ENCODE data around the gene RANGAP1.
"Not testable (repeated sequence)": the region's sequence is repeated elsewhere in the genome, so short reads cannot be mapped to it uniquely, and the experiment has no call there.

Gene RANGAP1

GRCh38 chr22:41260871-41261270 lies 25.1 kb downstream of the RANGAP1 start:
- no peak for DNase-seq (ENCODE audit: low read depth)

GRCh38 chr22:41259756-41260155 lies 26.2 kb downstream of the RANGAP1 start:
- DNase-seq (ENCODE audit: low read depth): not testable (repeated sequence)

GRCh38 chr22:41257696-41258095 lies 28.3 kb downstream of the RANGAP1 start:
- no peak for DNase-seq (ENCODE audit: low read depth)

DNA sequence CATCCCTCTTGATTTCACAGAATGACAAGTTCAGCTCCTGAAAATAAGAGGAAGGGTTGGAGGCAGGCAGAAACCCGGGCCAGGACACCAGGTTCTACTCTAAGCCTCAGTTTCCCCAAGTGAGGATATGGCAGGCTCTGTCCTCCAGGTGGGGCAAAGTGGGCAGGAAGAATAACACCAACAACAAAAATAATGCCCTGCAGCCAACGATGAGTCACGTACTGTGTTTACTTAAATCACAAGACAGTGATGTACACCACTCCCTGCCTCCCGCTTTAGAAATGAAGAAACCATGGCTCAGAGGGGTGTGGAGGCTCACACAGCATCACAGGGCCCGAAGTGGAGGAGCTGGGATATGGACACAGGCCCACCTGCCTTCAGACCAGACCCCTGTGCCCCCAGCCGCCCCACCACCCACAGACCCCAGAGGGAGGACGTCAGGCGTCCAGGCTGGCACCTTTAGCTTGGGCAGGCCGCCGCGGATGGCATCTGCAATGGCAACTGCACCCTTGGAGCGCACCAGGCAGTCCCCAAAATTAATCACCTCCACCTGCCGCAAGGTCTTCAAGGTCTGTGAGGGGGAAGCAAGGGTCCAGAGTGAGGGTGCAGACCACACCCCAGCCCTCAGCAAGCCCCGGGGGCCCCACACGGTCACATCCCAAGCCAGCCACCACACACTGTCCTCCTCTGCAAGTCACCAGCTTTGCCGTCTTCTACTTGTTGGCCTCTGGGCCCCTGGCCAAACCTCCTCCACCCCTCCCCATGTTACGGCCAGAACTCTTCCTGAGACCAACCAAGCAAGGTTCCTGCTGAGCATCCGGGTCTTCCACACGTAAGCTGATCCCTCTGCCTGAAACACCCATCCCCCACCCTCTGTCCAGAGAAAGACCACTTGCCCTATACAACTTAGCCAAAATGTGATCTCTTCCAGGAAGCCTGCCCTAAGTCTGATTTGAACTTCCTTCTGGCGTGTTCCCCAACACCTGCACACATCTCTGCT lies 29.4 kb downstream of the RANGAP1 start:
- DNase-seq (ENCODE audit: low read depth): no peak

- DNase-seq (ENCODE audit: low read depth): no peak
Observed at GRCh38 chr22:41254230-41254629, 31.8 kb downstream of the RANGAP1 start.

- no peak for DNase-seq (ENCODE audit: low read depth)
Observed at GRCh38 chr22:41252365-41252764, 33.6 kb downstream of the RANGAP1 start.

- DNase-seq (ENCODE audit: low read depth): no peak
Observed at GRCh38 chr22:41250127-41250526, 35.9 kb downstream of the RANGAP1 start.

DNA sequence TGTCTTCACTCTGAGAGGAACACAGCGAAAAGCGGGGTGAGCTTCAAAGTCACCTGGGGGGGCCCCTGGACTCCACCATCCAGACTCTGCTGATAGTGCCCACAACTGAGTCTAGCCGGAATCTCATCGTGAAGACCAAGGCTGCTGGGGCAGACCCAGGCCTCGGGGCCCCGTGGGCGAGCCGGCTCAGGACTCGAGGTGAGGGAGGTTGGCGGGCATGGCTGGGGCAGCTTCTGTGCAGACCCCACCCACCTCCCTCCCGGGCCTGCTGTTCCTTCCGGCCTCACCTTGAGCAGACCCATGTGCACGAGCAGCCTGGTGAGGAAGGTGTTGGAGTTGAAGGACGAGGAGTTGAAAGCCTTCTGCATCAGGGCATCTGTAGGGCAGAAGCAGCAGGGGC lies 36.5 kb downstream of the RANGAP1 start:
- DNase-seq (ENCODE audit: low read depth): no peak

DNA sequence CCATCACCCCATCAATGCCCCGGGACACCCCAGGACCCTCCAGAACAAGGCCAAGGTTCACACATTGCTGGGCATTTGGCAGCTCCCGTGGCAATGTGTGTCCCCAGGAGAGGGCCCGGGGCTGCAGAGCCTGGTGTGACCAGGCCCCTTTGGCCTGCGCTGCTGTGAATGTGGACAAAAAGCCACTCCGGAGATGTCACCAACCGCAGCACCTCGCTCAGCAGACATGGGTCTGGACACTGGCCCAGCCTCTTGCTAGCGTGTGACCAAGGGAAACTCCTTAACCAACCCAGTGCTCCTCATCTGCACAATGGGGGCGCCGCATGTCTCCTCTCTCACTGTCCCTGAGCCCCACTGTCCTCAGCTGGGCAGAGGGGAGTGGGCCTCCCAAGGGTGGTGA lies 37.2 kb downstream of the RANGAP1 start:
- no peak for DNase-seq (ENCODE audit: low read depth)

DNA sequence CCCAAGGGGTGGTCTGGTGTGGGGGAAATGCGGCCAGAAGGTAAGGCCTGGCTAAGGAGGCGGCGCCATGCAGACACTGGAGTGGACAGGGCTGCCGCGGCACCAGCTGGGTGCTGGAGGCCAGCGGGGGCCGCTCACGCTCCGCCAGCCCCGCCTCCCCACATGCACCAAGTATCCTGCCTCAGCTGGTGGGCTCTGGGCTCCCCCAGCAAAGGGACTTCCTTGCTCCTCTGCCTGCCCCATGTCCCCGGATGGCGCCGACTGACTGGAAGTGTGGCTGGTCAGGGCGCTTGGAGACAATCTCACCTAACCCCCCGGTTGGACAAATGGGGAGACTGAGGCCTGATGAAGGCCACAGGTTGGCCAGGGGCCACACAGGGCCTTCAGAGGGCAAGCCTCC lies 37.7 kb downstream of the RANGAP1 start:
- DNase-seq (ENCODE audit: low read depth): no peak

DNA sequence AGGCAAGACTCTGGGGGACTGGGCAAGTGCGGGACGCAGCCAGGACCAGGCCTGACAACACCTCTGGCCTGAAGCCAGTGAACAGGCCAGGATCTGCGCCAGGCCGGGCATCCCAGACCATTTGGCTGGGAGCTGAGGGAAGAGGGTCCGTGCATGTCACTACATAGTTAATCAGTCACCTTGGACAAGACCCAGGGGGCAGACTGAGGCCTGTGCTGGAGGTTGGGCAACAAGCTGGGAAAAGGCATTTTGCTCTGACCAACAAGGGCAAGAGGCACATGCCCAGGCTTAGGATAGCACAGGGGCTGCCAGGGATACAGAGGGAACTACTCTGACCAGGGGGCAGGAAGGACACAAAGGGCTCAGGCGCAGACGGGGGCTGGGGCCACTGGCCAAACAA lies 38.3 kb downstream of the RANGAP1 start:
- DNase-seq (ENCODE audit: low read depth): no peak

DNA sequence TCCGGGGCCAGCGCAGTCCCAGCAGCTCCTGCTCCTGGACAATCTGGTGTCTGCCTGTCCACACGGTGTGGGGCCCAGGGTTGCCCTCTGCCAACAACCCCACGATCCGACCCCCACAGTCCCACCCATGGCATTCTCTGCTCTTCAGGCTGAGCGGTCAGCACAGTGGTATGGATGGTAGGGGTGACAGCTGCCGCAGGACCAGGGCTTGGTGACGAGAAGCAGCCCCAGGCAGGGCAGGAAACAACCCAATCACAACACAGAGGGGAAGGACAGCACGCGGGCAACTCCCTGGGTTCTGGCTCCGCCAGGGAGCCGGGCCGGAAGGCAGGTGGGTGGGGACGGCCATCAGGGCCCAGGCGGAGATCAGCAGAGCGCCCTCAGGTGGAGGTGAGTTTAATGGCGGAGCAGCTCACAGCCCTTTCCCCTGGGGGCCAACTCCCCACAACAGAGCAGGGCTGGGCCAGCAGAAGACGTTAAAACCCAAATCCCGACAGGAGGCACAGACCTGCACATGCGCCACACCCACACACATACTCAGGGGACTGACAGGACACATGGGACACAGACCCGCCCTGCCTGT lies 40.0 kb downstream of the RANGAP1 start:
- no peak for DNase-seq (ENCODE audit: low read depth)

GRCh38 chr22:41243361-41243760 lies 42.6 kb downstream of the RANGAP1 start:
- no peak for DNase-seq (ENCODE audit: low read depth)

DNA sequence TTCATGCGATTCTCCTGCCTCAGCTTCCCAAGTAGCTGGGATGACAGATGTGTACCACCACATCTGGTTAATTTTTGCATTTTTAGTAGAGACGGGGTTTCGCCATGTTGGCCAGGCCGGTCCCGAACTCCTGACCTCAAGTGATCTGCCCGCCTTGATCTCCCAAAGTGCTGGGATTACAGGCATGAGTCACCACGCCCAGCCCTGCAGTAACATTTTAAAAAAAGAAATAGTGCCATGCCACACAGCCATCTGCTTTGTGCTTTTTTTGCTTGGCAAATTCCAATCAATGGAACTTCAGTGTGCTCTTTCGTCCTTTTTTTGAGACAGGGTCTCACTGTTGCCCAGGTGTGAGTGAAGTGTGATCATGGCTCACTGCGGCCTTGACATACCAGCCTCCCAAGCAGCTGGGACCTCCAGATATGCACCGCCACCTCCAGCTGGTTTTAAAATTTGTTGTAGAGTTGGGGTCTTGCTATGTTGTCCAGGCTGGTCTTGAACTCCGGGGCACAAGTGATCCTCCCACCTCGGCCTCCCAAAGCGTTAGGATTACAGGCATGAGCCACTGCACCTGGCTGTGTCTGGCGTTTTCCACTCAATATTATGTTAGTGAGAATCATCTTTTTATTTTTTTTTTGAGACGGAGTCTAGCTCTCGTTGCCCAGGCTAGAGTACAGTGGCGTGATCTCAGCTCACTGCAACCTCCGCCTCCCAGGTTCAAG lies 43.4 kb downstream of the RANGAP1 start:
- DNase-seq (ENCODE audit: low read depth): no peak

DNA sequence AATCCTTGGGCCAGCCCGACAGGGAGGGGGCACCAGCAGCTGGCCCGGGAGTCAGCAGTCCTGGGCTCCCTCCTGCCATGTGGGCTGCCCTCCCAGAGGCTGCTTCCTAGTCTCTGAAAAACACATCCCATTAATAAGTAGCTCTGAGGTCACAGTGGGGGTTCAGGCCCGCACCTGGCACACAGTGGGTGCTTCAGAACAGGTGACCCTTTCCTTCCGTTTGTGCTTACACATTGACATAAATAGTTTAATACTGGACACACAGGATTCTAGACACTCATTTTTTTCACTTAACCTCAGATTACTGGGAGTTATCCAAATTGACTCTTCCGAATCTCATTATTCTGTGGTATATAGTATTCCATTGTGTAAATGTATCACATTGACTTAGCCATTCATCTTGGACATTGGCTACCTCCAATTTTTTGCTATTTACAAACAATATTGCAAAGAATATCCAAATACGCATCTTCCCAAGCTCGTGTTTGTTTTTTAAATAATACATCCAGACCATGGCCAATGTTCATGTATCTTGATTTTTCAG lies 44.8 kb downstream of the RANGAP1 start:
- DNase-seq (ENCODE audit: low read depth): no peak

GRCh38 chr22:41240377-41241132 lies 45.4 kb downstream of the RANGAP1 start, which contains the start of gene CHADL:
Gene CHADL, minus strand, starts transcription at chr22:41240931. Its CDS starts 50 bp downstream, at chr22:41240881.
- no peak for DNase-seq (ENCODE audit: low read depth)

- DNase-seq (ENCODE audit: low read depth): no peak
Observed at GRCh38 chr22:41239443-41240128, 46.4 kb downstream of the RANGAP1 start.

DNA sequence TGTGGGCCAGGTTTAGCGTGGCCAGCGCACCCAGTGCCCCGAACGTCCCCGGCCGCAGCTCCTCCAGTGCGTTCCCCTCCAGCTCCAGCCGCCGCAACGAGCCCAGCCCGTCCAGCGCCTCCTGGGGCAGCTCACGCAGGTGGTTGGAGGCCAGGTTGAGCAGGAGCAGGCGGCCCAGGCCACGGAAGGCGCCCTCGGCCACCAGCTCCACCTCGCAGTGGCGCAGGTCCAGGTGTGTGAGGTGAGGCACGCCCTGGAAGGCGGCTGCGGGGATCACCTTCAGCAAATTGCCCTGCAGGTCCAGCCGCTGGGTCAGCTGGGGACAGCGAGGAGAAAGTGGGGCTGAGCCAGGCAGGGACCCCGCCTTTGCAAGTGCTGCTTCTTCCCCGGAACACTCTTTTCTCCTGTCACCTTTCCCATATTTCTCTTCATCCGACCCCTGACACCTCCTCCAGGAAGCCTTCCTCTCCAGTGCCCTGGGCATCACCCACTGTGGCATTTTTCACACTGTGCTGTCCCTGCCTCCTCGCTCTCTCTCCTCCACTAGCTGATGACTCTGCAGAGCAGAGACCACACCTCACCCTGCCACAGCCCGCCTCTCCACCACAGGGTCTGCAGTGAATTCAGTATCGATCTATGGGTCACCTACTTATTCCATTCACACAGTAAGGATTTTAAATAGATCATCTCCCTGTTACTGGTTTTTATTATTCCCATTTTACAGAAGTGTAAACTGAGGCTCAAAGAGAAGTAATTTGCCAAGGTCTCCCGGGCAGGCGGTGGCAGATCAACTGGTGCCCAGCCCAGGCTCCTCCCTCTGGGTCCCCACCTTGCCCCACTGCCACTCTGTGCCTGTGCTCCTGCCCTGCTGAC lies 47.2 kb downstream of the RANGAP1 start:
- no peak for DNase-seq (ENCODE audit: low read depth)

DNA sequence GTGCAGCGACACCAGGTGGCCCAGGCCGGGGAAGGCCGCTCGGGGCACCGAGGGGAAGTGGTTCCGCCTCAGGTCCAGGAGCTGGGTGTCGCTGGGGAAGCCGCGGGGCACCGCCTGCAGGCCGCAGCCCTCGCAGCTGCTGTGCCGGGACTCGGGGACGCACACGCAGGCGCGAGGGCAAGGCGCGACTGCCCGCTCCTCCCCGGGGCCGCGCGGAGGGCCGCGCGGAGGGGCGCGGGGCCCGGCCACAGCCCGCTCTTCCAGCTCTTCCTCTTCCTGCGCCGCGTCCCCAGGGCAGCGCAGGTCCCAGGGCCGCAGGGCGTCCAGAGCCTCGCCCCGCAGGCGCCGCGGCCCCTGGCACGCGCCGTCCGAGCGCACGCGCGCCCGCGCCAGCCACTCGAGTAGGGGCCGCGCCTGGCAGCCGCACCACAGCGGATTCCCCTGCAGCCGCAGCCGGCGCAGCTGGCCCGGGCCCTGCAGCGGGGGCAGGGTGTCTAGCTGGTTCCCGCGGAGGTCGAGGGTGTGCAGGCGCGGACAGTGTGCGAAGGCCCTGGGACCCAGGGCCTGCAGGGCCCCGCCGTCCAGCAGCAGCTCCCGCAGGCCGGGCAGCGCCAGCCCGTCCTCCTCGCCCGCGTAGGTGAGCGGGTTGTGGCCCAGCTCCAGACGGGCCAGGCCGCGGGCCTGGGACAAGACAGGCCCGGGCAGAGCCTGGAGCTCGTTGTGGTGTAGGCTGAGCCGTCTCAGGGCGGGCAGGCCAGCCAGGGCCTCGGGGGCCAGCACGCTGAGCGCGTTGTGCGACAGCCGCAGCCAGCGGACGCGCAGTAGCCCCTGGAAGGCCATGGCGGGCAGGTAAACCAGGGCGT lies 48.0 kb downstream of the RANGAP1 start:
- DNase-seq (ENCODE audit: low read depth): peak; percentile 50
